ENCODE measurements around the gene ZNF407. TPM values are rescaled to one million over a fixed set of nuclear protein-coding genes. Genes with fewer than 3 reads are reported as not detected.

The ZNF407 gene
- total RNA-seq, 1 donor from 2014 or later = 23.5 TPM

GRCh38 chr18:74625157-74625556 lies 27.5 kb downstream of the ZNF407 start:
- intact Hi-C loops (cut with micrococcal nuclease) = loop anchor here (10.0 kb wide), 1 partner anchor 340 kb away; no protein-coding TSS in a partner anchor

GRCh38 chr18:74626049-74626874 lies 28.6 kb downstream of the ZNF407 start:
- intact Hi-C loops (cut with micrococcal nuclease) = loop anchor here (10.0 kb wide), 1 partner anchor 339 kb away; no protein-coding TSS in a partner anchor

- intact Hi-C loops (cut with micrococcal nuclease) = loop anchor here (1.0 to 10.0 kb wide), 2 partner anchors 33 to 584 kb away; partner anchors contain the start of gene TSHZ1
Measured at GRCh38 chr18:74630804-74631203, 33.1 kb downstream of the ZNF407 start.

GRCh38 chr18:74631212-74631611 lies 33.5 kb downstream of the ZNF407 start:
- intact Hi-C loops (cut with micrococcal nuclease) = loop anchor here (1.0 to 10.0 kb wide), 2 partner anchors 33 to 584 kb away; partner anchors contain the start of gene TSHZ1

GRCh38 chr18:74631623-74632350 lies 34.1 kb downstream of the ZNF407 start:
- intact Hi-C loops (cut with micrococcal nuclease) = loop anchor here (1.0 to 10.0 kb wide), 3 partner anchors 33 to 583 kb away; partner anchors contain the start of gene TSHZ1

GRCh38 chr18:74632351-74632679 lies 34.6 kb downstream of the ZNF407 start:
- intact Hi-C loops (cut with micrococcal nuclease) = loop anchor here (2.0 to 10.0 kb wide), 2 partner anchors 438 to 582 kb away; partner anchors contain the start of gene TSHZ1

- intact Hi-C loops (cut with micrococcal nuclease) = loop anchor here (2.0 to 10.0 kb wide), 2 partner anchors 438 to 582 kb away; partner anchors contain the start of gene TSHZ1
Measured at GRCh38 chr18:74632856-74633255, 35.2 kb downstream of the ZNF407 start.

- intact Hi-C loops (cut with micrococcal nuclease) = loop anchor here (2.0 to 10.0 kb wide), 2 partner anchors 437 to 581 kb away; partner anchors contain the start of gene TSHZ1
Measured at GRCh38 chr18:74633652-74634352, 36.1 kb downstream of the ZNF407 start.

- intact Hi-C loops (cut with micrococcal nuclease) = loop anchor here (10.0 kb wide), 1 partner anchor 579 kb away; the partner anchor contains the start of gene TSHZ1
Measured at GRCh38 chr18:74635224-74635975, 37.7 kb downstream of the ZNF407 start.

- intact Hi-C loops (cut with micrococcal nuclease) = loop anchor here (10.0 kb wide), 1 partner anchor 578 kb away; the partner anchor contains the start of gene TSHZ1
Measured at GRCh38 chr18:74637070-74637469, 39.4 kb downstream of the ZNF407 start.

- intact Hi-C loops (cut with micrococcal nuclease) = loop anchor here (10.0 kb wide), 1 partner anchor 577 kb away; the partner anchor contains the start of gene TSHZ1
Measured at GRCh38 chr18:74638210-74638609, 40.5 kb downstream of the ZNF407 start.

GRCh38 chr18:74644713-74645112 lies 47.0 kb downstream of the ZNF407 start:
- intact Hi-C loops (cut with micrococcal nuclease) = no loop called here

GRCh38 chr18:74645679-74646078 lies 48.0 kb downstream of the ZNF407 start:
- intact Hi-C loops (cut with micrococcal nuclease) = no loop called here

- intact Hi-C loops (cut with micrococcal nuclease) = loop anchor here (1.0 to 5.0 kb wide), 9 partner anchors 245 to 1698 kb away; partner anchors contain the start of gene TSHZ1
Measured at GRCh38 chr18:74651327-74652128, 53.9 kb downstream of the ZNF407 start.

- intact Hi-C loops (cut with micrococcal nuclease) = loop anchor here (1.0 to 5.0 kb wide), 9 partner anchors 244 to 1697 kb away; partner anchors contain the start of gene TSHZ1
Measured at GRCh38 chr18:74652392-74652988, 54.8 kb downstream of the ZNF407 start.

- intact Hi-C loops (cut with micrococcal nuclease) = loop anchor here (5.0 kb wide), 1 partner anchor 1198 kb away; no protein-coding TSS in a partner anchor
Measured at GRCh38 chr18:74654638-74655037, 57.0 kb downstream of the ZNF407 start.

- intact Hi-C loops (cut with micrococcal nuclease) = no loop called here
Measured at GRCh38 chr18:74661008-74661407, 63.3 kb downstream of the ZNF407 start.

GRCh38 chr18:74661691-74662090 lies 64.0 kb downstream of the ZNF407 start:
- intact Hi-C loops (cut with micrococcal nuclease) = no loop called here

- intact Hi-C loops (cut with micrococcal nuclease) = no loop called here
Measured at GRCh38 chr18:74662622-74663021, 65.0 kb downstream of the ZNF407 start.

All from T-helper 1 cell treated with Interleukin-12 subunit alpha and Interleukin-12 subunit beta and Interleukin-4 antibody, amounts not matched to agents 30 ng/mL and 1 ng/mL, for 36 hours (primary cell).